OCI-LY3 (cell line): ENCODE results near the gene ARHGAP26.

Experiments used
- H2AFZ ChIP-seq: fragments of 200-600, 300-600 bp; shearing (Covaris generic); 2 replicates; pipeline ENCODE4 v1.6.0; 2014; ENCODE audit warnings: antibody characterized with exemption, low read depth, low read length
- H3K27ac ChIP-seq: fragments of 200-600, 300-600 bp; sonication (generic); 2 replicates; pipeline ENCODE4 v1.5.1; 2014; ENCODE audit warnings: mild to moderate bottlenecking, low read length, moderate library complexity, mixed read lengths
- H3K27me3 ChIP-seq: fragments of 200-600, 300-600 bp; sonication (generic); 2 replicates; pipeline ENCODE4 v1.6.1; 2014; ENCODE audit warnings: low read depth, low read length, mixed read lengths
- H3K36me3 ChIP-seq: fragments of 200-600, 300-600 bp; sonication (generic); replicated peaks from 2 replicates; pipeline ENCODE3; 2014; ENCODE audit warnings: low read depth, low read length, mixed read lengths
- H3K4me1 ChIP-seq: fragments of 300-600, 200-600 bp; sonication (generic); 2 replicates; pipeline ENCODE4 v1.6.1; 2014; ENCODE audit warnings: low read length, mixed read lengths
- H3K4me2 ChIP-seq: fragments of 200-600, 300-600 bp; sonication (generic); 2 replicates; pipeline ENCODE4 v1.6.1; 2014; ENCODE audit warnings: low read length, mixed read lengths
- H3K4me3 ChIP-seq: fragments of 300-600, 200-600 bp; sonication (generic); 2 replicates; pipeline ENCODE4 v1.5.1; 2014; ENCODE audit warnings: antibody characterized with exemption, mild to moderate bottlenecking, low read length, moderate library complexity
- H3K79me2 ChIP-seq: fragments of 300-600, 200-600 bp; shearing (Covaris generic); 2 replicates; pipeline ENCODE4 v1.6.1; 2014; ENCODE audit warnings: mild to moderate bottlenecking, low read length, mixed read lengths
- H3K9ac ChIP-seq: fragments of 300-600, 200-600 bp; shearing (Covaris generic); 2 replicates; pipeline ENCODE4 v1.6.0; 2014; ENCODE audit warnings: mild to moderate bottlenecking, low read length, moderate library complexity
- H3K9me3 ChIP-seq: fragments of 200-600, 300-600 bp; shearing (Covaris generic); 2 replicates; pipeline ENCODE4 v1.6.1; 2014; ENCODE audit warnings: low read length, mixed read lengths; ENCODE audit not compliant: insufficient read depth
- H4K20me1 ChIP-seq: fragments of 200-600, 300-600 bp; sonication (generic); 2 replicates; pipeline ENCODE4 v1.6.1; 2016; ENCODE audit warnings: low read length, mixed read lengths; ENCODE audit not compliant: insufficient read depth
- CTCF ChIP-seq: fragments of 200-600, 300-600 bp; sonication (generic); IDR thresholded peaks from 2 replicates; pipeline ENCODE4 v1.5.1; 2014; ENCODE audit warnings: antibody characterized with exemption, low read length, low read depth
- EZH2phosphoT487 ChIP-seq: fragments of 200-600 bp; shearing (Covaris generic); IDR thresholded peaks from 2 replicates; pipeline ENCODE4 v1.6.1; 2018; ENCODE audit warnings: antibody characterized with exemption, mixed run types, low read depth

The ARHGAP26 gene

GRCh38 chr5:143063175-143063970 lies 293.2 kb downstream of the ARHGAP26 start:
- TF ChIP-seq EZH2phosphoT487 (no peak), CTCF (no peak)
- no peaks in the 10 kb centered on the region for H3K36me3 ChIP-seq
- H4K20me1 ChIP-seq, result no peaks in the 10 kb centered on the region
- H3K9ac ChIP-seq, result no peak overlapping the region
- H3K27me3 ChIP-seq, result no peaks in the 10 kb centered on the region
- H3K79me2 ChIP-seq, result no peaks in the 10 kb centered on the region
- H3K9me3 ChIP-seq, result no peaks in the 10 kb centered on the region
- no peak overlapping the region for H3K4me3 ChIP-seq
- H3K27ac ChIP-seq, result no peak overlapping the region
- peaks cover 64% of the 10 kb centered on the region for H3K4me1 ChIP-seq
- no peak overlapping the region for H3K4me2 ChIP-seq
- no peak overlapping the region for H2AFZ ChIP-seq

- Histone ChIP-seq H3K9ac (peak overlapping the region; percentile 47), H3K79me2 (no peaks in the 10 kb centered on the region), H3K4me3 (no peak overlapping the region), H4K20me1 (no peaks in the 10 kb centered on the region), H3K4me1 (peaks cover 56% of the 10 kb centered on the region), H3K36me3 (no peaks in the 10 kb centered on the region), H3K4me2 (peak overlapping the region; percentile 74), H3K27ac (peak overlapping the region; percentile 92), H3K27me3 (no peaks in the 10 kb centered on the region), H2AFZ (0 out of 2 replicates have a peak overlapping the region, but pooled peaks have one; percentile 28), H3K9me3 (no peaks in the 10 kb centered on the region)
- TF ChIP-seq EZH2phosphoT487, result no peak
- TF ChIP-seq CTCF, result no peak
Observed at GRCh38 chr5:143064218-143064641, 294.1 kb downstream of the ARHGAP26 start.

GRCh38 chr5:143064676-143065075 lies 294.5 kb downstream of the ARHGAP26 start:
- H3K4me3 ChIP-seq, result peak overlapping the region; percentile 20; the same call in 1 of the 2 replicates
- H3K9me3 ChIP-seq, result no peaks in the 10 kb centered on the region
- H2AFZ ChIP-seq, result 0 out of 2 replicates have a peak overlapping the region, but pooled peaks have one; percentile 28
- no peaks in the 10 kb centered on the region for H4K20me1 ChIP-seq
- peak overlapping the region; percentile 47 for H3K9ac ChIP-seq
- peak overlapping the region; percentile 92 for H3K27ac ChIP-seq
- peak overlapping the region; percentile 74 for H3K4me2 ChIP-seq
- no peak for TF ChIP-seq CTCF
- no peak for TF ChIP-seq EZH2phosphoT487
- no peaks in the 10 kb centered on the region for H3K27me3 ChIP-seq
- no peaks in the 10 kb centered on the region for H3K79me2 ChIP-seq
- H3K4me1 ChIP-seq, result peaks cover 55% of the 10 kb centered on the region
- no peaks in the 10 kb centered on the region for H3K36me3 ChIP-seq

- Histone ChIP-seq H3K27me3 (no peaks in the 10 kb centered on the region), H3K9me3 (no peaks in the 10 kb centered on the region), H3K9ac (peak overlapping the region; percentile 47), H3K36me3 (no peaks in the 10 kb centered on the region), H3K4me1 (peaks cover 59% of the 10 kb centered on the region), H3K27ac (peak overlapping the region; percentile 92), H3K4me3 (peak overlapping the region; percentile 20; the same call in 1 of the 2 replicates), H3K4me2 (peak overlapping the region; percentile 74), H2AFZ (no peak overlapping the region), H4K20me1 (no peaks in the 10 kb centered on the region), H3K79me2 (no peaks in the 10 kb centered on the region)
- no peak for TF ChIP-seq EZH2phosphoT487
- TF ChIP-seq CTCF, result no peak
Observed at GRCh38 chr5:143065185-143065965, 295.2 kb downstream of the ARHGAP26 start.
